HEK293 (cell line): ENCODE results near the gene KIF26B.

Source experiments
- BCL6B ChIP-seq: fragments of 450-650 bp; formaldehyde crosslinking; IDR thresholded peaks from 2 replicates; pipeline ENCODE4 v1.5.1; 2017; ENCODE audit warnings: missing biosample characterization, missing genetic modification characterization
- CTCF ChIP-seq: fragments of 450-650 bp; formaldehyde crosslinking; IDR thresholded peaks from 2 replicates; pipeline ENCODE4 v1.5.1; 2016; ENCODE audit warnings: missing biosample characterization, missing genetic modification characterization
- HOXA7 ChIP-seq: sonication (generic); formaldehyde crosslinking; IDR thresholded peaks from 2 replicates; pipeline ENCODE4 v1.8.1; 2022; ENCODE audit warnings: missing genetic modification reagents, borderline replicate concordance
- KLF9 ChIP-seq: fragments of 450-650 bp; formaldehyde crosslinking; IDR thresholded peaks from 2 replicates; pipeline ENCODE4 v1.5.1; 2016; ENCODE audit warnings: missing biosample characterization, missing genetic modification characterization, low read depth
- REST ChIP-seq: fragments of 450-650 bp; formaldehyde crosslinking; IDR thresholded peaks from 2 replicates; pipeline ENCODE4 v1.5.1; 2016; ENCODE audit warnings: missing biosample characterization, missing genetic modification characterization
- ZEB2 ChIP-seq: fragments of 450-650 bp; formaldehyde crosslinking; IDR thresholded peaks from 2 replicates; pipeline ENCODE4 v1.5.1; 2016; ENCODE audit warnings: missing biosample characterization, missing genetic modification characterization
- ZNF138 ChIP-seq: fragments of 450-650 bp; formaldehyde crosslinking; IDR thresholded peaks from 2 replicates; pipeline ENCODE4 v1.5.1; 2016; ENCODE audit warnings: missing biosample characterization, missing genetic modification characterization, borderline replicate concordance
- ZNF274 ChIP-seq, 2 experiments: fragments of 200-500 bp in 1 of 2; fragments of 450-650 bp in 1 of 2; sonication (Bioruptor generic) in 1 of 2; formaldehyde crosslinking in 1 of 2; IDR thresholded peaks; 2 replicates each; pipeline versions ENCODE4 v1.5.1 to v1.6.1; 2014 to 2016; ENCODE audit warnings: borderline replicate concordance in 1 of 2, inconsistent platforms in 1 of 2, low read length in 1 of 2, missing biosample characterization in 1 of 2, missing genetic modification characterization in 1 of 2
- ZNF280D ChIP-seq: fragments of 450-650 bp; formaldehyde crosslinking; IDR thresholded peaks from 2 replicates; pipeline ENCODE4 v1.5.1; 2016; ENCODE audit warnings: missing biosample characterization, missing genetic modification characterization
- ZNF311 ChIP-seq: fragments of 450-650 bp; formaldehyde crosslinking; IDR thresholded peaks from 2 replicates; pipeline ENCODE4 v1.5.1; 2017; ENCODE audit warnings: missing biosample characterization, missing genetic modification characterization, borderline replicate concordance
- ZNF362 ChIP-seq: fragments of 450-650 bp; formaldehyde crosslinking; IDR thresholded peaks from 2 replicates; pipeline ENCODE4 v1.5.1; 2016; ENCODE audit warnings: missing biosample characterization, missing genetic modification characterization
- ZNF596 ChIP-seq: fragments of 450-650 bp; IDR thresholded peaks from 2 replicates; pipeline ENCODE4 v1.5.0; 2018; ENCODE audit warnings: missing biosample characterization, mild to moderate bottlenecking, missing genetic modification characterization, moderate library complexity
- ZNF792 ChIP-seq: fragments of 450-650 bp; formaldehyde crosslinking; IDR thresholded peaks from 2 replicates; pipeline ENCODE4 v1.5.1; 2016; ENCODE audit warnings: missing biosample characterization, missing genetic modification characterization

GRCh38 chr1:245298781-245299180, 144.0 kb downstream of the KIF26B start:
- TF ChIP-seq ZNF596 (tag by site-specific recombination) (no peak), ZEB2 (tag by site-specific recombination) (no peak), ZNF792 (tag by site-specific recombination) (no peak), ZNF138 (tag by site-specific recombination) (no peak), REST (tag by site-specific recombination) (no peak), CTCF (tag by site-specific recombination) (no peak), ZNF280D (tag by site-specific recombination) (no peak), BCL6B (tag by site-specific recombination) (no peak), ZNF274 (IDR thresholded peaks at IDR 0.05; ENCODE audit: low read length) (no peak), ZNF274 (tag by site-specific recombination; IDR thresholded peaks at IDR 0.05; ENCODE audit: borderline replicate concordance) (no peak), ZNF311 (no peak), HOXA7 (no peak), KLF9 (tag by site-specific recombination) (no peak), ZNF362 (tag by site-specific recombination) (no peak)
